Measurements from ENCODE around the gene FKBP1A. TPM values are rescaled to one million over a fixed set of nuclear protein-coding genes. Genes with fewer than 3 reads are reported as not detected.

Gene FKBP1A
- total and polyA plus RNA-seq, 10 of the 15 experiments (the other 5 are each of a cell fraction or from before 2014, with no cell fraction given): 103 to 687 (median 254) TPM

GRCh38 chr20:1392693-1393506 lies at the start of gene FKBP1A (continued):
- TF ChIP-seq JUND (IDR thresholded peaks at IDR 0.05; ENCODE audit: low read depth, low read length): no peak
- no peak for TF ChIP-seq PRDM15 (CRISPR knock-in tag; IDR thresholded peaks at IDR 0.05)
- no peak for TF ChIP-seq POU2F2 (IDR thresholded peaks at IDR 0.05; ENCODE audit: borderline replicate concordance, low read depth, low read length)
- no peak for TF ChIP-seq NR2F1 (conservative IDR thresholded peaks at IDR 0.05)
- TF ChIP-seq BMI1 (IDR thresholded peaks at IDR 0.05; ENCODE audit: borderline replicate concordance): no peak
- TF ChIP-seq CBX3 (IDR thresholded peaks at IDR 0.05; ENCODE audit: borderline replicate concordance, low read depth): no peak
- no peak for TF ChIP-seq IKZF2 (IDR thresholded peaks at IDR 0.05)
- TF ChIP-seq ZBED1 (IDR thresholded peaks at IDR 0.05; ENCODE audit: borderline replicate concordance): no peak
- TF ChIP-seq SIN3A (IDR thresholded peaks at IDR 0.05; ENCODE audit: low read depth, low read length): peak; percentile 99
- TF ChIP-seq CBX5 (IDR thresholded peaks at IDR 0.05; ENCODE audit: low read depth): no peak
- TF ChIP-seq RBBP5 (conservative IDR thresholded peaks at IDR 0.05): no peak
- no peak for TF ChIP-seq E4F1 (IDR thresholded peaks at IDR 0.05; ENCODE audit: borderline replicate concordance, partially characterized antibody)
- no peak for TF ChIP-seq CHD2 (IDR thresholded peaks at IDR 0.05; ENCODE audit: borderline replicate concordance, low read depth, low read length)
- no peak for TF ChIP-seq PAX8 (IDR thresholded peaks at IDR 0.05)
- no peak for TF ChIP-seq ZBTB33 (IDR thresholded peaks at IDR 0.05)
- no peak for TF ChIP-seq ZNF622 (IDR thresholded peaks at IDR 0.05)
- 0 out of 2 replicates have a peak, but pooled peaks have one; percentile 46 for TF ChIP-seq RB1 (IDR thresholded peaks at IDR 0.05; ENCODE audit: borderline replicate concordance)
- peak in 1 of 2 experiments; percentile 96; a peak in 2 of 4 replicates for TF ChIP-seq ETV6 (conservative IDR thresholded peaks at IDR 0.05 in 1 of 2, IDR thresholded peaks at IDR 0.05 in 1 of 2; ENCODE audit: borderline replicate concordance in 1 of 2, low read depth in 1 of 2)
- TF ChIP-seq IKZF1 (conservative IDR thresholded peaks at IDR 0.05): peak; percentile 94
- TF ChIP-seq NFIC (IDR thresholded peaks at IDR 0.05; ENCODE audit: low read depth, low read length): no peak
- TF ChIP-seq RAD21 (IDR thresholded peaks at IDR 0.05; ENCODE audit: insufficient read depth, low read depth, low read length): no peak
- no peak for TF ChIP-seq CHD1 (IDR thresholded peaks at IDR 0.05; ENCODE audit: low read depth, low read length)
- no peak for TF ChIP-seq ZNF24 (IDR thresholded peaks at IDR 0.05)

Measured in GM12878 (cell line).